ENCODE data around the gene KNSTRN. TPM values are rescaled to one million over a fixed set of nuclear protein-coding genes. Genes with fewer than 3 reads are reported as not detected.

KNSTRN gene
- total and polyA plus RNA-seq, 2 experiments from 2014 or later = 67.9 to 80.4 TPM

- no peak for TF ChIP-seq ZNF462 (CRISPR knock-in tag; IDR thresholded peaks at IDR 0.05)
Observed at GRCh38 chr15:40337597-40337996, 44.9 kb upstream of the KNSTRN start (continued).

GRCh38 chr15:40338041-40338657 lies 44.4 kb upstream of the KNSTRN start:
- Mint-ChIP-seq H3K36me3 (ENCODE audit: low read depth) (no peaks in the 10 kb centered on the region; the same call in 2 of the 3 replicates), H3K4me1 (peaks cover 46% of the 10 kb centered on the region), H3K27ac (no peak overlapping the region), H3K27me3 (ENCODE audit: insufficient read depth, low read depth, poor library complexity) (peaks cover 18% of the 10 kb centered on the region), H3K9me3 (no peaks in the 10 kb centered on the region), H3K4me3 (peak overlapping the region; percentile 30; the same call in 1 of the 3 replicates)
- H3K27me3 ChIP-seq (ENCODE audit: insufficient read depth) = no peaks in the 10 kb centered on the region
- peaks cover 4% of the 10 kb centered on the region; the same call in 1 of the 2 replicates for H3K4me1 ChIP-seq (ENCODE audit: insufficient read depth)
- peak overlapping the region; percentile 63 for H3K4me2 ChIP-seq
- no peak overlapping the region for H3K27ac ChIP-seq (ENCODE audit: low read depth)
- no peaks in the 10 kb centered on the region for H3K9me2 ChIP-seq (ENCODE audit: insufficient read depth)
- H4K20me1 ChIP-seq (replicated peaks; ENCODE audit: insufficient read depth) = no peaks in the 10 kb centered on the region
- TF ChIP-seq ZNF114 (CRISPR knock-in tag; IDR thresholded peaks at IDR 0.05) = no peak
- peak; percentile 90 to 95 for TF ChIP-seq CTCF (conservative IDR thresholded peaks at IDR 0.05; ENCODE audit: low read depth in 2 of 2)
- no peaks in the 10 kb centered on the region for H3K36me3 ChIP-seq (ENCODE audit: insufficient read depth)
- H3F3A ChIP-seq (replicated peaks; ENCODE audit: low read depth) = 0 out of 2 replicates have a peak, but pooled peaks cover 4% of the 10 kb centered on the region
- H2AFZ ChIP-seq = peak overlapping the region; percentile 89
- DNase-seq (ENCODE audit: low spot score) (peak; percentile 92), ATAC-seq (peak; percentile 68)
- peak overlapping the region; percentile 34; the same call in 1 of the 2 replicates for H3K4me3 ChIP-seq
- H3K79me2 ChIP-seq (replicated peaks; ENCODE audit: insufficient read depth) = no peaks in the 10 kb centered on the region

All from GM23338 (cell line).